WTC11 (cell line): ENCODE measurements around the gene PCIF1. TPM values are rescaled to one million over a fixed set of nuclear protein-coding genes. Genes with fewer than 3 reads are reported as not detected.

Experiments used
- ATAC-seq: fragments of 200-7000 bp; cut with Tn5 transposase; 2 replicates; pipeline ENCODE4 v1.10.0; 2021; ENCODE audit warnings: mild to moderate bottlenecking, moderate library complexity
- CTCF ChIA-PET: fragments of 300-600 bp; sonication (Branson Sonifier 250); formaldehyde crosslinking; loops from one replicate; lab custom pipeline; 2021; ENCODE audit warnings: antibody characterized with exemption; lab: Charles Lee
- POLR2A ChIA-PET: fragments of 350-600 bp; sonication (Branson Sonifier 250); formaldehyde crosslinking; loops from one replicate; lab custom pipeline; 2021; ENCODE audit warnings: antibody characterized with exemption; lab: Charles Lee
- DNase-seq: peaks from one replicate; pipeline ENCODE4 v3.0.0; 2021; ENCODE audit warnings: low spot score
- H3K27ac Mint-ChIP-seq: 2 replicates; pipeline ENCODE4 v1.8.0; 2021; ENCODE audit warnings: mixed read lengths
- H3K27me3 Mint-ChIP-seq: 2 replicates; pipeline ENCODE4 v1.8.0; 2021; ENCODE audit warnings: low read depth, mild to moderate bottlenecking, moderate library complexity, mixed read lengths
- H3K36me3 Mint-ChIP-seq: 2 replicates; pipeline ENCODE4 v1.8.0; 2021; ENCODE audit warnings: mixed read lengths
- H3K4me1 Mint-ChIP-seq: 2 replicates; pipeline ENCODE4 v1.8.0; 2022; ENCODE audit warnings: mixed read lengths
- H3K4me3 Mint-ChIP-seq: 2 replicates; pipeline ENCODE4 v1.8.0; 2021; ENCODE audit warnings: mild to moderate bottlenecking, moderate library complexity, mixed read lengths
- H3K9me3 Mint-ChIP-seq: 2 replicates; pipeline ENCODE4 v1.8.0; 2021; ENCODE audit warnings: mixed read lengths
- ATF1 ChIP-seq: sonication (generic); formaldehyde crosslinking; IDR thresholded peaks from 2 replicates; pipeline ENCODE4 v1.8.1; 2023; ENCODE audit warnings: mild to moderate bottlenecking, moderate library complexity, missing genetic modification reagents
- FOXK1 ChIP-seq: sonication (generic); formaldehyde crosslinking; IDR thresholded peaks from 2 replicates; pipeline ENCODE4 v1.8.0; 2022; ENCODE audit warnings: mild to moderate bottlenecking, moderate library complexity, missing genetic modification reagents
- IRF2 ChIP-seq: sonication (generic); formaldehyde crosslinking; IDR thresholded peaks from 2 replicates; pipeline ENCODE4 v1.8.0; 2022; ENCODE audit warnings: low read depth, missing genetic modification reagents, borderline replicate concordance
- JUN ChIP-seq: sonication (generic); formaldehyde crosslinking; IDR thresholded peaks from 2 replicates; pipeline ENCODE4 v1.8.0; 2023; ENCODE audit warnings: mild to moderate bottlenecking, missing genetic modification reagents
- NFATC4 ChIP-seq: fragments of 250-450 bp; sonication (Bioruptor Pico); IDR thresholded peaks from 2 replicates; pipeline ENCODE4 v1.9.0; 2021; ENCODE audit warnings: mild to moderate bottlenecking
- SMAD3 ChIP-seq: sonication (generic); formaldehyde crosslinking; IDR thresholded peaks from 2 replicates; pipeline ENCODE4 v1.8.0; 2022; ENCODE audit warnings: missing genetic modification reagents, mild to moderate bottlenecking, borderline replicate concordance
- ZBTB21 ChIP-seq: sonication (generic); formaldehyde crosslinking; IDR thresholded peaks from 2 replicates; pipeline ENCODE4 v1.8.1; 2023; ENCODE audit warnings: mild to moderate bottlenecking, missing genetic modification reagents, borderline replicate concordance
- ZNF263 ChIP-seq: sonication (generic); formaldehyde crosslinking; IDR thresholded peaks from 2 replicates; pipeline ENCODE4 v1.8.1; 2022; ENCODE audit warnings: low read depth, mild to moderate bottlenecking, moderate library complexity, missing genetic modification reagents
- ZNF396 ChIP-seq: fragments of 250-450 bp; sonication (Bioruptor Pico); IDR thresholded peaks from 2 replicates; pipeline ENCODE4 v1.8.0; 2021; ENCODE audit warnings: mild to moderate bottlenecking, moderate library complexity, borderline replicate concordance
- ZNF423 ChIP-seq: fragments of 250-450 bp; sonication (Bioruptor Pico); IDR thresholded peaks from 2 replicates; pipeline ENCODE4 v2.1.2; 2022; ENCODE audit warnings: mild to moderate bottlenecking, moderate library complexity
- total RNA-seq: library from RNA; stranded (reverse); gene quantifications from 3 replicates; pipeline ENCODE4 v1.2.3, GENCODE V29; 2021
- TF ChIP-seq, protein P1 (sequence below): sonication (generic); formaldehyde crosslinking; IDR thresholded peaks from 2 replicates; pipeline ENCODE4 v1.8.1; 2022; ENCODE audit warnings: low read depth, mild to moderate bottlenecking, moderate library complexity, missing genetic modification reagents, borderline replicate concordance
- TF ChIP-seq, protein P2 (sequence below): fragments of 250-450 bp; sonication (Bioruptor Pico); IDR thresholded peaks from 2 replicates; pipeline ENCODE4 v1.9.0; 2021; ENCODE audit warnings: moderate library complexity, mild to moderate bottlenecking, inconsistent platforms, borderline replicate concordance
- TF ChIP-seq, protein P3 (sequence below): sonication (generic); formaldehyde crosslinking; IDR thresholded peaks from 2 replicates; pipeline ENCODE4 v1.8.0; 2022; ENCODE audit warnings: mild to moderate bottlenecking, missing genetic modification reagents
- TF ChIP-seq, protein P4 (sequence below): sonication (generic); formaldehyde crosslinking; IDR thresholded peaks from 2 replicates; pipeline ENCODE4 v1.8.1; 2023; ENCODE audit warnings: mild to moderate bottlenecking, moderate library complexity, missing genetic modification reagents
- TF ChIP-seq, protein P5 (sequence below): sonication (generic); formaldehyde crosslinking; conservative IDR thresholded peaks from 2 replicates; pipeline ENCODE4 v1.8.1; 2023; ENCODE audit warnings: mild to moderate bottlenecking, low read depth, missing genetic modification reagents, moderate library complexity
- TF ChIP-seq, protein P6 (sequence below): sonication (generic); formaldehyde crosslinking; IDR thresholded peaks from 2 replicates; pipeline ENCODE4 v1.8.0; 2022; ENCODE audit warnings: missing genetic modification reagents
- TF ChIP-seq, protein P7 (sequence below): sonication (generic); formaldehyde crosslinking; IDR thresholded peaks from 2 replicates; pipeline ENCODE4 v1.8.1; 2022; ENCODE audit warnings: mild to moderate bottlenecking, missing genetic modification reagents, moderate library complexity, borderline replicate concordance
- TF ChIP-seq, protein P8 (sequence below): sonication (generic); formaldehyde crosslinking; IDR thresholded peaks from 2 replicates; pipeline ENCODE4 v1.8.0; 2022; ENCODE audit warnings: mild to moderate bottlenecking, missing genetic modification reagents

The PCIF1 gene
- total RNA-seq, 1 experiment from 2014 or later, result 42.2 TPM

DNA sequence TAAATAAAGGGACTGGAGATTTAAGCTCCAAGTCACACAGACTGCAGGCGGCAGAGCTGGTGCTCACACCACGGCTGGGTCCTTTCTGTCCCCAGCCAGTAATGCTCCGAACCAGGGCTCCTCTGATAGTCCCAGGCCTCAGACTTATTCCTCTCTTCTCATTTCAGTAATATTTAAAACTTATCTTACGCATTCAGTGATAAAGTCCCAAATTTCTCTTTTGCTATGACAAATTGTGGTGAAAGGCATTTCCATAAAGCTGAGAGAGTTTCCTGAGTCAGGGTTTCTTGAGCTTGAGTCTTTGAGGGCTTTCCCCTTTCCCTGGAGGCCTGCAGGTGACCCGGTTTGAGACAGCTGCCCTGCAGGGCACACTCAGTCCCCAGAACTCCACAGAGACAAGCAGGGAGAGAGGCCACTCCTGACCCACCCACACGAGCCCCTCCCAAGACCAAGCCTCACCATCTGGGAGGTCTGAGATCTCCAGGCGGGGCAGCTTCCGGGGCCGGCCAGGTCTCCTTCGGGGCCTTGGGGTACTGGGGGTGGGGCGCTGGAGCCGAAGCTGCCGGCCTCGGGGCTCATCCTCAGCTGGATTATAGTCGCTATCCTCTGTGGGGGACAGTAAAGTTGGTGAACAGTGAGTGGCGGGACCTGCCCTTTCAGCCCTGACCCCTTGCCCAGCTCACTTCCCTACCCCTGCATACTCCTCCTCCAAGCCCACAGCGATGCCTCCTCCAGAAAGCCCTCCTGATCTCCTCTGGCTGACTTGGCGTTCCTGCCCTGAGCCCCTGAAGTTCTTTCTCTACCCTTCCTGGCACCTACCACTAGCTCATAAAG lies 30.9 kb downstream of the PCIF1 start (continued):
- TF ChIP-seq, protein P1, sequence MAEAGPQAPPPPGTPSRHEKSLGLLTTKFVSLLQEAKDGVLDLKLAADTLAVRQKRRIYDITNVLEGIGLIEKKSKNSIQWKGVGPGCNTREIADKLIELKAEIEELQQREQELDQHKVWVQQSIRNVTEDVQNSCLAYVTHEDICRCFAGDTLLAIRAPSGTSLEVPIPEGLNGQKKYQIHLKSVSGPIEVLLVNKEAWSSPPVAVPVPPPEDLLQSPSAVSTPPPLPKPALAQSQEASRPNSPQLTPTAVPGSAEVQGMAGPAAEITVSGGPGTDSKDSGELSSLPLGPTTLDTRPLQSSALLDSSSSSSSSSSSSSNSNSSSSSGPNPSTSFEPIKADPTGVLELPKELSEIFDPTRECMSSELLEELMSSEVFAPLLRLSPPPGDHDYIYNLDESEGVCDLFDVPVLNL (CRISPR knock-in tag), result no peak
- TF ChIP-seq IRF2 (CRISPR knock-in tag) (no peak), ZNF423 (CRISPR knock-in tag) (no peak), ZNF396 (CRISPR knock-in tag) (no peak), ZBTB21 (CRISPR knock-in tag) (no peak), ZNF263 (CRISPR knock-in tag) (no peak), SMAD3 (CRISPR knock-in tag) (no peak)
- TF ChIP-seq, protein P2, sequence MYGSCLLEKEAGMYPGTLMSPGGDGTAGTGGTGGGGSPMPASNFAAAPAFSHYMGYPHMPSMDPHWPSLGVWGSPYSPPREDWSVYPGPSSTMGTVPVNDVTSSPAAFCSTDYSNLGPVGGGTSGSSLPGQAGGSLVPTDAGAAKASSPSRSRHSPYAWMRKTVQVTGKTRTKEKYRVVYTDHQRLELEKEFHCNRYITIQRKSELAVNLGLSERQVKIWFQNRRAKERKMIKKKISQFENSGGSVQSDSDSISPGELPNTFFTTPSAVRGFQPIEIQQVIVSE (CRISPR knock-in tag), result no peak

DNA sequence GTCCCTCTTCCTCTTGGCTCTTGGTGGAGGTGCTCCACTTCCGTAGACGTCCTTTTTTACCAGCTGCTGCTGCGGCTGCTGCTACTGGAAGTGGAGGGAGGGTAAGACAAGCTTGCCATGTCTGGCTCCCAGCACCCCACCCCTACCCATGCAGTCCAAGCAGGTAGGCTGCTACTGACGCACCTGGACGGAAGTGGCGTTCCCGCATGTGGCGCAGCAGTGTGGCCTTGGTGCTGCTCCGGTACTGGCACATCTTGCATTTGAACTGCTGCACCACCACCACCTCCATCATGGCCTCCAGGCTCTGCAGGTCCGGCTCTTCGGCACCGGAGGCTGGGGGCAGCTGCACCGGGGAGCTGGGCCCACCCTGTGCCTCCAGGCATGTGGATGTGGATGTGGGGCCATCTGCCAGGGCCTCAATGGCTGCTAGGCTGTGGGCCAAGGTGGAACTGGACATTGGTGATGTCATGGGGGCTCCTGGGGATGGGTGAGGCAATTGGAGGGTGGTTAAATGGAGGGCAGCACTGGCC lies 33.1 kb downstream of the PCIF1 start:
- TF ChIP-seq, protein P3, sequence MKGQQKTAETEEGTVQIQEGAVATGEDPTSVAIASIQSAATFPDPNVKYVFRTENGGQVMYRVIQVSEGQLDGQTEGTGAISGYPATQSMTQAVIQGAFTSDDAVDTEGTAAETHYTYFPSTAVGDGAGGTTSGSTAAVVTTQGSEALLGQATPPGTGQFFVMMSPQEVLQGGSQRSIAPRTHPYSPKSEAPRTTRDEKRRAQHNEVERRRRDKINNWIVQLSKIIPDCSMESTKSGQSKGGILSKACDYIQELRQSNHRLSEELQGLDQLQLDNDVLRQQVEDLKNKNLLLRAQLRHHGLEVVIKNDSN (CRISPR knock-in tag), result no peak
- TF ChIP-seq, protein P4, sequence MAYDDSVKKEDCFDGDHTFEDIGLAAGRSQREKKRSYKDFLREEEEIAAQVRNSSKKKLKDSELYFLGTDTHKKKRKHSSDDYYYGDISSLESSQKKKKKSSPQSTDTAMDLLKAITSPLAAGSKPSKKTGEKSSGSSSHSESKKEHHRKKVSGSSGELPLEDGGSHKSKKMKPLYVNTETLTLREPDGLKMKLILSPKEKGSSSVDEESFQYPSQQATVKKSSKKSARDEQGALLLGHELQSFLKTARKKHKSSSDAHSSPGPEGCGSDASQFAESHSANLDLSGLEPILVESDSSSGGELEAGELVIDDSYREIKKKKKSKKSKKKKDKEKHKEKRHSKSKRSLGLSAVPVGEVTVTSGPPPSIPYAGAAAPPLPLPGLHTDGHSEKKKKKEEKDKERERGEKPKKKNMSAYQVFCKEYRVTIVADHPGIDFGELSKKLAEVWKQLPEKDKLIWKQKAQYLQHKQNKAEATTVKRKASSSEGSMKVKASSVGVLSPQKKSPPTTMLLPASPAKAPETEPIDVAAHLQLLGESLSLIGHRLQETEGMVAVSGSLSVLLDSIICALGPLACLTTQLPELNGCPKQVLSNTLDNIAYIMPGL (CRISPR knock-in tag), result no peak
- no peak for TF ChIP-seq ATF1 (CRISPR knock-in tag)
- TF ChIP-seq, protein P5, sequence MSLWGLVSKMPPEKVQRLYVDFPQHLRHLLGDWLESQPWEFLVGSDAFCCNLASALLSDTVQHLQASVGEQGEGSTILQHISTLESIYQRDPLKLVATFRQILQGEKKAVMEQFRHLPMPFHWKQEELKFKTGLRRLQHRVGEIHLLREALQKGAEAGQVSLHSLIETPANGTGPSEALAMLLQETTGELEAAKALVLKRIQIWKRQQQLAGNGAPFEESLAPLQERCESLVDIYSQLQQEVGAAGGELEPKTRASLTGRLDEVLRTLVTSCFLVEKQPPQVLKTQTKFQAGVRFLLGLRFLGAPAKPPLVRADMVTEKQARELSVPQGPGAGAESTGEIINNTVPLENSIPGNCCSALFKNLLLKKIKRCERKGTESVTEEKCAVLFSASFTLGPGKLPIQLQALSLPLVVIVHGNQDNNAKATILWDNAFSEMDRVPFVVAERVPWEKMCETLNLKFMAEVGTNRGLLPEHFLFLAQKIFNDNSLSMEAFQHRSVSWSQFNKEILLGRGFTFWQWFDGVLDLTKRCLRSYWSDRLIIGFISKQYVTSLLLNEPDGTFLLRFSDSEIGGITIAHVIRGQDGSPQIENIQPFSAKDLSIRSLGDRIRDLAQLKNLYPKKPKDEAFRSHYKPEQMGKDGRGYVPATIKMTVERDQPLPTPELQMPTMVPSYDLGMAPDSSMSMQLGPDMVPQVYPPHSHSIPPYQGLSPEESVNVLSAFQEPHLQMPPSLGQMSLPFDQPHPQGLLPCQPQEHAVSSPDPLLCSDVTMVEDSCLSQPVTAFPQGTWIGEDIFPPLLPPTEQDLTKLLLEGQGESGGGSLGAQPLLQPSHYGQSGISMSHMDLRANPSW (CRISPR knock-in tag), result no peak
- TF ChIP-seq JUN (CRISPR knock-in tag), result no peak
- TF ChIP-seq, protein P6, sequence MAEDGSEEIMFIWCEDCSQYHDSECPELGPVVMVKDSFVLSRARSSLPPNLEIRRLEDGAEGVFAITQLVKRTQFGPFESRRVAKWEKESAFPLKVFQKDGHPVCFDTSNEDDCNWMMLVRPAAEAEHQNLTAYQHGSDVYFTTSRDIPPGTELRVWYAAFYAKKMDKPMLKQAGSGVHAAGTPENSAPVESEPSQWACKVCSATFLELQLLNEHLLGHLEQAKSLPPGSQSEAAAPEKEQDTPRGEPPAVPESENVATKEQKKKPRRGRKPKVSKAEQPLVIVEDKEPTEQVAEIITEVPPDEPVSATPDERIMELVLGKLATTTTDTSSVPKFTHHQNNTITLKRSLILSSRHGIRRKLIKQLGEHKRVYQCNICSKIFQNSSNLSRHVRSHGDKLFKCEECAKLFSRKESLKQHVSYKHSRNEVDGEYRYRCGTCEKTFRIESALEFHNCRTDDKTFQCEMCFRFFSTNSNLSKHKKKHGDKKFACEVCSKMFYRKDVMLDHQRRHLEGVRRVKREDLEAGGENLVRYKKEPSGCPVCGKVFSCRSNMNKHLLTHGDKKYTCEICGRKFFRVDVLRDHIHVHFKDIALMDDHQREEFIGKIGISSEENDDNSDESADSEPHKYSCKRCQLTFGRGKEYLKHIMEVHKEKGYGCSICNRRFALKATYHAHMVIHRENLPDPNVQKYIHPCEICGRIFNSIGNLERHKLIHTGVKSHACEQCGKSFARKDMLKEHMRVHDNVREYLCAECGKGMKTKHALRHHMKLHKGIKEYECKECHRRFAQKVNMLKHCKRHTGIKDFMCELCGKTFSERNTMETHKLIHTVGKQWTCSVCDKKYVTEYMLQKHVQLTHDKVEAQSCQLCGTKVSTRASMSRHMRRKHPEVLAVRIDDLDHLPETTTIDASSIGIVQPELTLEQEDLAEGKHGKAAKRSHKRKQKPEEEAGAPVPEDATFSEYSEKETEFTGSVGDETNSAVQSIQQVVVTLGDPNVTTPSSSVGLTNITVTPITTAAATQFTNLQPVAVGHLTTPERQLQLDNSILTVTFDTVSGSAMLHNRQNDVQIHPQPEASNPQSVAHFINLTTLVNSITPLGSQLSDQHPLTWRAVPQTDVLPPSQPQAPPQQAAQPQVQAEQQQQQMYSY, result no peak
- TF ChIP-seq, protein P7, sequence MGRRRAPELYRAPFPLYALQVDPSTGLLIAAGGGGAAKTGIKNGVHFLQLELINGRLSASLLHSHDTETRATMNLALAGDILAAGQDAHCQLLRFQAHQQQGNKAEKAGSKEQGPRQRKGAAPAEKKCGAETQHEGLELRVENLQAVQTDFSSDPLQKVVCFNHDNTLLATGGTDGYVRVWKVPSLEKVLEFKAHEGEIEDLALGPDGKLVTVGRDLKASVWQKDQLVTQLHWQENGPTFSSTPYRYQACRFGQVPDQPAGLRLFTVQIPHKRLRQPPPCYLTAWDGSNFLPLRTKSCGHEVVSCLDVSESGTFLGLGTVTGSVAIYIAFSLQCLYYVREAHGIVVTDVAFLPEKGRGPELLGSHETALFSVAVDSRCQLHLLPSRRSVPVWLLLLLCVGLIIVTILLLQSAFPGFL (CRISPR knock-in tag), result no peak
- TF ChIP-seq, protein P8, sequence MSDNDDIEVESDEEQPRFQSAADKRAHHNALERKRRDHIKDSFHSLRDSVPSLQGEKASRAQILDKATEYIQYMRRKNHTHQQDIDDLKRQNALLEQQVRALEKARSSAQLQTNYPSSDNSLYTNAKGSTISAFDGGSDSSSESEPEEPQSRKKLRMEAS, result no peak
- no peak for TF ChIP-seq FOXK1 (CRISPR knock-in tag)
- TF ChIP-seq NFATC4 (CRISPR knock-in tag), result no peak
- no peaks in the 10 kb centered on the region for H3K9me3 Mint-ChIP-seq
- DNase-seq (no peak), ATAC-seq (no peak)
- ChIA-PET CTCF (interaction anchor here (4.1 kb wide), 2 partner anchors 31 to 45 kb away, joined by 48 to 83 read pairs; partner anchors contain the start of gene PCIF1), POLR2A (no interaction called here)
- H3K27me3 Mint-ChIP-seq, result no peaks in the 10 kb centered on the region; the same call in 1 of the 2 replicates
- peaks cover 21% of the 10 kb centered on the region for H3K36me3 Mint-ChIP-seq
- no peak overlapping the region for H3K4me3 Mint-ChIP-seq
- peaks cover 12% of the 10 kb centered on the region for H3K4me1 Mint-ChIP-seq
- H3K27ac Mint-ChIP-seq, result no peak overlapping the region
